Measurements from ENCODE around the gene TTLL10. TPM values are rescaled to one million over a fixed set of nuclear protein-coding genes. Genes with fewer than 3 reads are reported as not detected.

Gene TTLL10
- total and polyA plus RNA-seq, 2 of the 4 experiments (the other 2 are of a cell fraction), result not detected

DNA sequence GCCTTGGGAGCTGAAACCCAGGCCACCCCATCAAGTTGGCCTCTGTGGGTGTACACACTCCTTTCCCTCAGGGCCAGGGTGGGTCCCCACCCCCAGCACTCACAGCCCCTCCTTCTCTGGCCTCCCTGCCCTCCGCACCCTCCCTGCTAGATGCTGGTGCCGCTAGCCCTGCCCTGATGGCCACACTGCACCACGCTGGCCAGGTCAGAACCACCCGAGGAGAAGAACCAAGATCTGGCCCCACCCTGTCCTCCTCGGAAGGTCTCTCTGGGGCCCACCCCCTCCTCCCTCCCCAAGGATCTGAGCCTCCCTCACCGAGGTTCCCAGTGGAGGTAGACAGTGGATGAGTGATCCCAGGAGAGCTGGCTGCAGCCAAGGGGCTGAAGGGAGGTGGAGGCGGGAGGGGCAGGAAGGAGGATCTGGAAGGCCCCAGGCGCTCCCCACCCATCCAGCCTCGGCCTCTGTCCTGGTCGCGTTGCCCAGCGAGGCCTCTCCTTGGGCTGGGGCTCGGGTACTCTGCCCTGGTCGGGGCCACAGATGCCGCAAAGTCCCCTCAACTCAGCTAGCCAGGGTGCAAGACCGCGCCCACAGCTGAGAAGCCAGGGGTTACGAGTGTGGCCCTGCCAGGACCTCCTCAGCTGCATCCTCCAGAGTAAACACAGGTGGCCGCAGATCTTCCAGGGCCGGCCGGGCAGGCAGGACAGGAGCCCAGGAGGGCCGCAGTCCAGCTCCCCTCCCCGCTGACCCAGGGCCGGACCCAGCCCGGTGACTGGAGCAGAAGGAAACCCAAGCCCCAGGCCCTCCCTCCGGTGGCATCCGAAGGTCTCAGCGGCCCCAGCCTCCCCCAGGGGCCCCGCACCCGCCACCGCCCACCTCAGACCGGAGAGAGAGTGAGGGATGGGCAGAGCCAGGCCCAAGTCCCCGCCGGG, 63.5 kb downstream of the TTLL10 start:
- no peak overlapping the region; the same call in 1 of the 2 replicates for H3K23ac ChIP-seq (ENCODE audit: low read depth, low read length)
- ATAC-seq (ENCODE audit: low read depth), result peak; percentile 5; the same call in 1 of the 2 replicates
- dilution Hi-C loops (cut with HindIII; ENCODE audit: low sequenced_read_pairs, unreplicated experiment) (no loop called here), intact Hi-C loops (cut with micrococcal nuclease) (loop anchor here (1.0 kb wide), 1 partner anchor 26 kb away; no protein-coding TSS in a partner anchor), in situ Hi-C loops (cut with MboI; ENCODE audit: low sequenced_read_pairs) (no loop called here)
- no peaks in the 10 kb centered on the region for H3K9me1 ChIP-seq (ENCODE audit: insufficient read depth, low read length)
- no peak overlapping the region for H3K4me3 ChIP-seq (ENCODE audit: insufficient read depth, low read depth, low read length)
- H3K9me3 ChIP-seq (ENCODE audit: control insufficient read depth, insufficient read depth, low read length), result peaks cover 3% of the 10 kb centered on the region
- no peaks in the 10 kb centered on the region for H4K20me1 ChIP-seq (ENCODE audit: insufficient read depth, low read length)
- H3K27ac ChIP-seq (ENCODE audit: insufficient read depth, low read length), result no peak overlapping the region
- peak overlapping the region in 1 of 2 experiments; percentile 53; a peak in 3 of 4 replicates for H4K8ac ChIP-seq (ENCODE audit: low read depth in 2 of 2, low read length in 2 of 2)
- H4K5ac ChIP-seq (ENCODE audit: low read depth, low read length), result peak overlapping the region; percentile 10; the same call in 1 of the 2 replicates
- H4K91ac ChIP-seq (ENCODE audit: insufficient read depth, low read depth, low read length), result peak overlapping the region; percentile 37; the same call in 1 of the 2 replicates
- no peak overlapping the region for H3K9ac ChIP-seq (ENCODE audit: low read depth, low read length)
- H2BK5ac ChIP-seq (ENCODE audit: low read depth, low read length, poor library complexity, severe bottlenecking), result peak overlapping the region; percentile 2
- peaks cover 2% of the 10 kb centered on the region for H3K36me3 ChIP-seq (ENCODE audit: control insufficient read depth, insufficient read depth, low read length)
- BruUV-seq (replicated peaks), result no TSS peak
- peak overlapping the region; percentile 60 for H3K4ac ChIP-seq (ENCODE audit: low read depth, low read length)
- H2BK15ac ChIP-seq (ENCODE audit: low read depth, low read length), result no peak overlapping the region
- no peak overlapping the region for H3K56ac ChIP-seq (ENCODE audit: extremely low read depth, insufficient read depth, low read length)
- no peak overlapping the region for H3K18ac ChIP-seq (ENCODE audit: low read depth, low read length)
- H3K4me1 ChIP-seq (ENCODE audit: control insufficient read depth, insufficient read depth, low read length), result peaks cover 20% of the 10 kb centered on the region
- 0 out of 2 replicates have a peak overlapping the region, but pooled peaks have one; percentile 23 for H2BK120ac ChIP-seq (ENCODE audit: low read depth, low read length)
- H2AK9ac ChIP-seq (replicated peaks; ENCODE audit: low read depth, low read length, poor library complexity), result peak overlapping the region; percentile 89
- no peak for TF ChIP-seq RFX5 (IDR thresholded peaks at IDR 0.05; ENCODE audit: low read depth, low read length)
- TF ChIP-seq ELK1 (IDR thresholded peaks at IDR 0.05; ENCODE audit: borderline replicate concordance, low read depth, low read length), result no peak
- WGBS, 2 experiments (ENCODE audit: extremely low coverage in 2 of 2, insufficient read length in 1 of 2), result 52% methylated on average over 22 of the region's 34 CpGs; no CpG with 5 or more reads in 1 of the 2 experiments
- H2AK5ac ChIP-seq (ENCODE audit: low read depth, low read length), result peak overlapping the region; percentile 72; the same call in 1 of the 2 replicates
- peaks cover 7 to 35% of the 10 kb centered on the region in 2 experiments; a peak in 3 of 4 replicates for H3K79me1 ChIP-seq (ENCODE audit: low read depth in 1 of 2, low read length in 2 of 2)
- no peak overlapping the region for H3K4me2 ChIP-seq (ENCODE audit: low read depth, low read length)
- DNase-seq, result no peak
- POLR2A ChIA-PET (ENCODE audit: unreplicated experiment), result no interaction called here
- H3K14ac ChIP-seq (replicated peaks; ENCODE audit: low read depth, low read length), result no peak overlapping the region
- no peak overlapping the region for H2BK20ac ChIP-seq (ENCODE audit: low read depth, low read length)
- no peaks in the 10 kb centered on the region for H3K27me3 ChIP-seq (ENCODE audit: control insufficient read depth, insufficient read depth, low read length)
- H2AFZ ChIP-seq (replicated peaks; ENCODE audit: low read length, poor library complexity), result peak overlapping the region; percentile 65
- CTCF ChIA-PET, result no interaction called here
